GM13976 (cell line): ENCODE results near the gene CERS6.

ENCODE experiments used
- DNase-seq: peaks from one replicate; pipeline ENCODE4 v3.0.0; 2012; ENCODE audit warnings: low spot score
- CTCF ChIP-seq: IDR thresholded peaks from 2 replicates; pipeline ENCODE4 v1.5.1; 2012; ENCODE audit warnings: borderline replicate concordance, mild to moderate bottlenecking; ENCODE audit not compliant: insufficient read depth; ENCODE audit errors: extremely low read depth, missing control alignments, control extremely low read depth
- in situ Hi-C: fragments of 300-500 bp; cut with MboI; formaldehyde crosslinking; loops from one replicate; pipeline ENCODE4 v1.12.0; 2022; ENCODE audit warnings: low sequenced_read_pairs, mixed read lengths, inconsistent platforms; ENCODE audit not compliant: unreplicated experiment

The CERS6 gene

GRCh38 chr2:168541858-168542257 lies 85.8 kb downstream of the CERS6 start:
- no peak for TF ChIP-seq CTCF
- no peak for DNase-seq
- in situ Hi-C loops, result no loop called here

GRCh38 chr2:168543037-168543436 lies 87.0 kb downstream of the CERS6 start:
- in situ Hi-C loops, result no loop called here
- TF ChIP-seq CTCF, result no peak
- no peak for DNase-seq

GRCh38 chr2:168543935-168544334 lies 87.9 kb downstream of the CERS6 start:
- TF ChIP-seq CTCF, result no peak
- in situ Hi-C loops, result no loop called here

GRCh38 chr2:168545439-168546082 lies 89.5 kb downstream of the CERS6 start:
- TF ChIP-seq CTCF, result no peak
- DNase-seq, result no peak
- in situ Hi-C loops, result no loop called here

More at GRCh38 chr2:168543935-168544334, 87.9 kb downstream of the CERS6 start:
- DNase-seq, result no peak

GRCh38 chr2:168550670-168551069 lies 94.6 kb downstream of the CERS6 start:
- in situ Hi-C loops, result no loop called here
- DNase-seq, result no peak
- TF ChIP-seq CTCF, result no peak

GRCh38 chr2:168552450-168552856 lies 96.4 kb downstream of the CERS6 start:
- peak; percentile 66 for DNase-seq
- no peak for TF ChIP-seq CTCF
- in situ Hi-C loops, result no loop called here
